HL-60 (cell line): ENCODE results near the gene EFHC1.
A peak's percentile ranks its signal among the peaks of the same experiment; 100 is the strongest.

Experiments
- DNase-seq, 2 experiments: peaks; one replicate each; pipeline ENCODE4 v3.0.0-alpha.2; 2010 to 2020; ENCODE audit warnings: low read depth in 1 of 2, low spot score in 1 of 2
- H3K27ac ChIP-seq: fragments of 250-450 bp; sonication (Bioruptor Pico); replicated peaks from 2 replicates; pipeline ENCODE4 v1.5.1; 2020; ENCODE audit warnings: mild to moderate bottlenecking, moderate library complexity
- H3K27me3 ChIP-seq: fragments of 250-450 bp; sonication (Bioruptor Pico); 2 replicates; pipeline ENCODE4 v1.5.1; 2021; ENCODE audit warnings: mild to moderate bottlenecking, moderate library complexity; ENCODE audit not compliant: insufficient read depth, poor library complexity, severe bottlenecking
- H3K4me3 ChIP-seq: replicated peaks from 2 replicates; pipeline ENCODE4 v1.5.1; 2011; ENCODE audit warnings: mild to moderate bottlenecking, control low read depth, low read length; ENCODE audit not compliant: insufficient read depth
- GABPA ChIP-seq: IDR thresholded peaks from 2 replicates; pipeline ENCODE4 v1.6.1; 2012; ENCODE audit warnings: low read depth
- POLR2AphosphoS5 ChIP-seq: IDR thresholded peaks from 2 replicates; pipeline ENCODE4 v1.6.1; 2012; ENCODE audit warnings: low read depth
- REST ChIP-seq: IDR thresholded peaks from 2 replicates; pipeline ENCODE4 v1.6.1; 2012; ENCODE audit warnings: low read depth; ENCODE audit not compliant: insufficient replicate concordance
- SPI1 ChIP-seq: IDR thresholded peaks from 2 replicates; pipeline ENCODE4 v1.6.1; 2012; ENCODE audit warnings: low read depth, mild to moderate bottlenecking, borderline replicate concordance
- TF ChIP-seq, protein P1 (sequence below): IDR thresholded peaks from one replicate; pipeline ENCODE4 v1.5.1; 2011; ENCODE audit warnings: low read length, control low read depth, inconsistent platforms; ENCODE audit not compliant: insufficient read depth

Gene EFHC1

DNA sequence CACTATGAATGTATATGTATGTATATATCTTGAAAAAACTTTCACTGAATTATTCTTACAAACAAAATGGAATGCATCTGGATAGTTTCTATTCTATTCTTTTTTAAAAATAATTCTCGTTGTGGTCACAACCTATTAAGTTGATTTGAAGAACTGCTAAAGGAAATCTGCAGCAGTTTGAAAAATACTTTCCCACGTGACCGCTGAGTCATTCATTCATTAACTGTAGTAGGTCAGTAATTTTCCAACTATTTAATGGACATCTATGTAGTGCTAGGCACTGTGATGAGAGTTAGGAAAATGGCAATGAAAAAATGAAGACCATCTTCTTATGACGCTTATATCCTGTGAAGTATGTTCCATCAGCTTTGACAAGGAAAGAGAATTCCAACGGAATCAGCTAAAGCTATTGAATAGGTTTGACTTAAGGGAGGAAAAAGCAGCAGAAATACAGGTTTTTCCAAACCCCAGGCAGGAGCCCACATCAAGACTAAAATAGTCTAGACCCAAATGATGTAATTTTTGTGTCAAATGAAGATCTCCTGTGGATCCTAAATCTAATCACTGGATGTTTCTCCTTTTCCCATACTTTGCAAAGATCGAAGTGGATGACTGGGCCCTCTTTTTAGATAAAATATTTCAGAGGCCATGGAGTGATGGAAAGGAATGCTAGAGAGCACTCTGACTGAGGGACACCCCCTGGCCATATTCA, 4.1 kb upstream of the EFHC1 start:
- TF ChIP-seq, protein P1, sequence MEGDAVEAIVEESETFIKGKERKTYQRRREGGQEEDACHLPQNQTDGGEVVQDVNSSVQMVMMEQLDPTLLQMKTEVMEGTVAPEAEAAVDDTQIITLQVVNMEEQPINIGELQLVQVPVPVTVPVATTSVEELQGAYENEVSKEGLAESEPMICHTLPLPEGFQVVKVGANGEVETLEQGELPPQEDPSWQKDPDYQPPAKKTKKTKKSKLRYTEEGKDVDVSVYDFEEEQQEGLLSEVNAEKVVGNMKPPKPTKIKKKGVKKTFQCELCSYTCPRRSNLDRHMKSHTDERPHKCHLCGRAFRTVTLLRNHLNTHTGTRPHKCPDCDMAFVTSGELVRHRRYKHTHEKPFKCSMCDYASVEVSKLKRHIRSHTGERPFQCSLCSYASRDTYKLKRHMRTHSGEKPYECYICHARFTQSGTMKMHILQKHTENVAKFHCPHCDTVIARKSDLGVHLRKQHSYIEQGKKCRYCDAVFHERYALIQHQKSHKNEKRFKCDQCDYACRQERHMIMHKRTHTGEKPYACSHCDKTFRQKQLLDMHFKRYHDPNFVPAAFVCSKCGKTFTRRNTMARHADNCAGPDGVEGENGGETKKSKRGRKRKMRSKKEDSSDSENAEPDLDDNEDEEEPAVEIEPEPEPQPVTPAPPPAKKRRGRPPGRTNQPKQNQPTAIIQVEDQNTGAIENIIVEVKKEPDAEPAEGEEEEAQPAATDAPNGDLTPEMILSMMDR: no peak
- TF ChIP-seq REST: no peak
- TF ChIP-seq POLR2AphosphoS5: no peak
- TF ChIP-seq SPI1: no peak
- no peak for TF ChIP-seq GABPA
- DNase-seq: no peak
- Histone ChIP-seq H3K4me3 (no peak overlapping the region), H3K27ac (no peak overlapping the region), H3K27me3 (no peaks in the 10 kb centered on the region)

DNA sequence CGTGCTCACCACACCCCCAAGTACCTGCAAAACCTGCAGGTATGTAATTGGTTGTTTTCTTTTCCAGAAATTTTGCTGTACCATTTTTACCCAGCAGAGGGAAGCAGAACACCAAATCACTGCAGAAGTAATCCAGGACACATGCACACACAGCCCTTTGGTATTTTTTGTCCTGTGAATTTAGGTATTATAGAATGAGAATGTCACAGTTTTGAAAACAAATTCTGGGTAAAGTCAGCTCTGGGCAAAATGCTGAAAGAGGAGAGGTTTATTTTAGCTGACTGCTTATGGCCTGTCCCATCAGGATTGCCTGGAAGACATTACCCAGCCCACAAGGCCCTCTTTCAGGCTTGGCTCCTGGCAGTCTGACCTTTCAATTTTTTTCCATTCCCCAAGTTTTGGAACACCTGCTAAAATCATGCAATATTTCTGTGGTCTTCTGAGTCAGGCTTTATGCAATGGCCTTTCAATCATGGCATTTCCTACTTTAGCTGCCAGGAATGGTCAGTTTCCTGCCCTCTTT, 3.5 kb upstream of the EFHC1 start:
- no peak overlapping the region for H3K27ac ChIP-seq
- no peak for TF ChIP-seq SPI1
- TF ChIP-seq, protein P1: peak; percentile 60
- no peak for TF ChIP-seq GABPA
- no peak overlapping the region for H3K4me3 ChIP-seq
- H3K27me3 ChIP-seq: no peaks in the 10 kb centered on the region
- DNase-seq: peak in 1 of 2 experiments; percentile 47

DNA sequence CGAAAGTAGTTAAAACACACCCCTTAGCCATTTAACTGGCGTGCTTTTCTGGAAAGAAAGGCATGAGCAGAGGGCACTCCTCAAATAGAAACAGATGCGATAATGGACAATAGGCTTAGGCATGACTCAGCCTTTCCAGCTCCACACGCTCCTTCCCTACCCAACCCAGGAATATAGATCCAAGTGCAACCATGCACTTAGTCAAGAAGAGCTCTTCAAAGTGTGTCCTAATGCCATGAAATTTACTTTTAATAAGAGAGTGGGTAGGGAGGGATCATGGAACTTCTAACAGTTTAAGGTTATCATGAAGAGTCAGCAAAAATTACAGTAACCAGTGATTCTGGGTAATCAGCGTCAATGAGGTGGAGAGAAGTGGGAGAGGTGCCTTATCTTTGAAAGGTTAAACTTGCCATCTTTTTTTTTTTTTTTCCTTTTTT, 2.4 kb upstream of the EFHC1 start:
- no peak overlapping the region for H3K4me3 ChIP-seq
- TF ChIP-seq REST: no peak
- TF ChIP-seq, protein P1: no peak
- TF ChIP-seq POLR2AphosphoS5: no peak
- no peak for TF ChIP-seq GABPA
- TF ChIP-seq SPI1: no peak
- H3K27me3 ChIP-seq: no peaks in the 10 kb centered on the region
- DNase-seq: no peak
- H3K27ac ChIP-seq: no peak overlapping the region

GRCh38 chr6:52418606-52419005, 1.5 kb upstream of the EFHC1 start:
- Histone ChIP-seq H3K27ac (no peak overlapping the region), H3K4me3 (no peak overlapping the region), H3K27me3 (no peaks in the 10 kb centered on the region)
- DNase-seq: no peak
- TF ChIP-seq, protein P1: no peak
- no peak for TF ChIP-seq SPI1
- TF ChIP-seq REST: no peak
- no peak for TF ChIP-seq POLR2AphosphoS5
- no peak for TF ChIP-seq GABPA
